Panc1 (cell line): ENCODE results near the gene ATP5ME.

Experiments used
- POLR2AphosphoS5 ChIP-seq: IDR thresholded peaks from 2 replicates; pipeline ENCODE4 v1.6.1; 2012; ENCODE audit warnings: mild to moderate bottlenecking, low read depth, low read length, moderate library complexity
- TCF7L2 ChIP-seq: IDR thresholded peaks from 2 replicates; pipeline ENCODE4 v1.6.1; 2011; ENCODE audit warnings: mild to moderate bottlenecking, low read depth, low read length, inconsistent platforms
- TF ChIP-seq, protein P1 (sequence below): fragments of 450-650 bp; IDR thresholded peaks from 2 replicates; pipeline ENCODE4 v1.5.1; 2017; ENCODE audit warnings: mild to moderate bottlenecking
- TF ChIP-seq, protein P2 (sequence below), 2 experiments: IDR thresholded peaks; 2 replicates each; pipeline ENCODE4 v1.6.1; 2011 to 2012; ENCODE audit warnings: low read depth in 2 of 2, control low read depth in 1 of 2, low read length in 1 of 2, mild to moderate bottlenecking in 1 of 2, moderate library complexity in 1 of 2; ENCODE audit not compliant: insufficient read depth in 1 of 2

DNA sequence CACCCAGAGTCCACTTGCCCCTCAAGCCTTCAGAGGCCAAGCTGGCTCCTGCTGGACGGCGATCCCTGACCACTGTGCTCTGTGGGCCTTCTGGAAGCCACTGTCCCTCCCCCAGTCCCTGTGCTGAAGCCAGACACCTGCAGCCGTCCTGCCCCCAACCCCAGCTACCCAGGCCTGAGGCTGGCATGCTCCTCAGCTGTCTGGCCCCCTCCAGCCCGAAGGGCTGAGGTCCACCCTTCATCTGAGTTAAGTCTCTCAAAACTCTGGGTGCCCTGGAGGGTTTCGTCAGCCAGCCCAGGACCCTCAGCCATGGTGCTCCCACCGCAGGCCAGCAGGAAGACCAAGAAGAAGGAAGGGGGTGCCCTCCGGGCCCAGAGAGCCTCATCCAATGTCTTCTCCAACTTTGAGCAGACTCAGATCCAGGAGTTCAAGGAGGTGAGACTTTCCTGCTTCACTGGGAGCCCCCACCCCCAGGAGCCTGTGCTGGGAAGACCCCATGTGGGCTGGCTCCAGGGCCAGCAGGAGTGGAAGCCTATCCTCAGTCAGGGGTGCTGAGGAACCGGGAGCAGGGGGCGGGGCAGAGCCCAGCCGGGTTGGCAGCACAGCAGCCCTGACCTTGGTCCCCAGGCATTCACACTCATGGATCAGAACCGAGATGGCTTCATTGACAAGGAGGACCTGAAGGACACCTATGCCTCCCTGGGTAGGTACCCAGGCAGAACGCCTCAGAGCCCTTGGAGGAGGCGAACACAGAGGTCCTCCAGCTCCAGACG, 4.4 kb upstream of the ATP5ME start:
- TF ChIP-seq POLR2AphosphoS5: no peak
- TF ChIP-seq, protein P1, sequence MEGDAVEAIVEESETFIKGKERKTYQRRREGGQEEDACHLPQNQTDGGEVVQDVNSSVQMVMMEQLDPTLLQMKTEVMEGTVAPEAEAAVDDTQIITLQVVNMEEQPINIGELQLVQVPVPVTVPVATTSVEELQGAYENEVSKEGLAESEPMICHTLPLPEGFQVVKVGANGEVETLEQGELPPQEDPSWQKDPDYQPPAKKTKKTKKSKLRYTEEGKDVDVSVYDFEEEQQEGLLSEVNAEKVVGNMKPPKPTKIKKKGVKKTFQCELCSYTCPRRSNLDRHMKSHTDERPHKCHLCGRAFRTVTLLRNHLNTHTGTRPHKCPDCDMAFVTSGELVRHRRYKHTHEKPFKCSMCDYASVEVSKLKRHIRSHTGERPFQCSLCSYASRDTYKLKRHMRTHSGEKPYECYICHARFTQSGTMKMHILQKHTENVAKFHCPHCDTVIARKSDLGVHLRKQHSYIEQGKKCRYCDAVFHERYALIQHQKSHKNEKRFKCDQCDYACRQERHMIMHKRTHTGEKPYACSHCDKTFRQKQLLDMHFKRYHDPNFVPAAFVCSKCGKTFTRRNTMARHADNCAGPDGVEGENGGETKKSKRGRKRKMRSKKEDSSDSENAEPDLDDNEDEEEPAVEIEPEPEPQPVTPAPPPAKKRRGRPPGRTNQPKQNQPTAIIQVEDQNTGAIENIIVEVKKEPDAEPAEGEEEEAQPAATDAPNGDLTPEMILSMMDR: no peak
- TF ChIP-seq, protein P2, sequence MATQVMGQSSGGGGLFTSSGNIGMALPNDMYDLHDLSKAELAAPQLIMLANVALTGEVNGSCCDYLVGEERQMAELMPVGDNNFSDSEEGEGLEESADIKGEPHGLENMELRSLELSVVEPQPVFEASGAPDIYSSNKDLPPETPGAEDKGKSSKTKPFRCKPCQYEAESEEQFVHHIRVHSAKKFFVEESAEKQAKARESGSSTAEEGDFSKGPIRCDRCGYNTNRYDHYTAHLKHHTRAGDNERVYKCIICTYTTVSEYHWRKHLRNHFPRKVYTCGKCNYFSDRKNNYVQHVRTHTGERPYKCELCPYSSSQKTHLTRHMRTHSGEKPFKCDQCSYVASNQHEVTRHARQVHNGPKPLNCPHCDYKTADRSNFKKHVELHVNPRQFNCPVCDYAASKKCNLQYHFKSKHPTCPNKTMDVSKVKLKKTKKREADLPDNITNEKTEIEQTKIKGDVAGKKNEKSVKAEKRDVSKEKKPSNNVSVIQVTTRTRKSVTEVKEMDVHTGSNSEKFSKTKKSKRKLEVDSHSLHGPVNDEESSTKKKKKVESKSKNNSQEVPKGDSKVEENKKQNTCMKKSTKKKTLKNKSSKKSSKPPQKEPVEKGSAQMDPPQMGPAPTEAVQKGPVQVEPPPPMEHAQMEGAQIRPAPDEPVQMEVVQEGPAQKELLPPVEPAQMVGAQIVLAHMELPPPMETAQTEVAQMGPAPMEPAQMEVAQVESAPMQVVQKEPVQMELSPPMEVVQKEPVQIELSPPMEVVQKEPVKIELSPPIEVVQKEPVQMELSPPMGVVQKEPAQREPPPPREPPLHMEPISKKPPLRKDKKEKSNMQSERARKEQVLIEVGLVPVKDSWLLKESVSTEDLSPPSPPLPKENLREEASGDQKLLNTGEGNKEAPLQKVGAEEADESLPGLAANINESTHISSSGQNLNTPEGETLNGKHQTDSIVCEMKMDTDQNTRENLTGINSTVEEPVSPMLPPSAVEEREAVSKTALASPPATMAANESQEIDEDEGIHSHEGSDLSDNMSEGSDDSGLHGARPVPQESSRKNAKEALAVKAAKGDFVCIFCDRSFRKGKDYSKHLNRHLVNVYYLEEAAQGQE (IDR thresholded peaks at IDR 0.05; ENCODE audit: insufficient read depth in 1 of 2, low read depth in 2 of 2, low read length in 1 of 2): no peak
- no peak for TF ChIP-seq TCF7L2
